ENCODE results near the gene KDF1.
A peak's percentile ranks its signal among the peaks of the same experiment; 100 is the strongest.

Gene KDF1

GRCh38 chr1:27000817-27001460, 40.7 kb upstream of the KDF1 start:
- no peak overlapping the region for H3K27ac ChIP-seq (ENCODE audit: low read length)

GRCh38 chr1:27000090-27000816, 40.0 kb upstream of the KDF1 start:
- peak overlapping the region; percentile 19; the same call in 1 of the 2 replicates for H3K4me3 ChIP-seq (ENCODE audit: low read length)
- H3K9ac ChIP-seq (ENCODE audit: low read depth, low read length): peak overlapping the region; percentile 68
- peaks cover 54% of the 10 kb centered on the region for H3K36me3 ChIP-seq (ENCODE audit: insufficient read depth, low read depth, low read length)
- H3K27me3 ChIP-seq (ENCODE audit: insufficient read depth, low read length): peaks cover 2% of the 10 kb centered on the region; the same call in 1 of the 2 replicates
- H3K27ac ChIP-seq (ENCODE audit: low read length): peak overlapping the region; percentile 67
- H3K9me3 ChIP-seq (ENCODE audit: insufficient read depth, low read depth, low read length): no peaks in the 10 kb centered on the region
- peaks cover 50% of the 10 kb centered on the region for H3K4me1 ChIP-seq (ENCODE audit: insufficient read depth, low read length)

More at GRCh38 chr1:27000817-27001460, 40.7 kb upstream of the KDF1 start:
- 0 out of 2 replicates have a peak overlapping the region, but pooled peaks have one; percentile 6 for H3K9ac ChIP-seq (ENCODE audit: low read depth, low read length)
- no peak overlapping the region for H3K4me3 ChIP-seq (ENCODE audit: low read length)
- peaks cover 56% of the 10 kb centered on the region for H3K36me3 ChIP-seq (ENCODE audit: insufficient read depth, low read depth, low read length)
- H3K27me3 ChIP-seq (ENCODE audit: insufficient read depth, low read length): no peaks in the 10 kb centered on the region
- H3K9me3 ChIP-seq (ENCODE audit: insufficient read depth, low read depth, low read length): no peaks in the 10 kb centered on the region
- H3K4me1 ChIP-seq (ENCODE audit: insufficient read depth, low read length): peaks cover 46% of the 10 kb centered on the region

- H3K36me3 ChIP-seq (ENCODE audit: insufficient read depth, low read depth, low read length): peaks cover 49% of the 10 kb centered on the region; the same call in 1 of the 2 replicates
- peak overlapping the region; percentile 19; the same call in 1 of the 2 replicates for H3K4me3 ChIP-seq (ENCODE audit: low read length)
- H3K27me3 ChIP-seq (ENCODE audit: insufficient read depth, low read length): peaks cover 10% of the 10 kb centered on the region
- peak overlapping the region; percentile 68 for H3K9ac ChIP-seq (ENCODE audit: low read depth, low read length)
- peak overlapping the region; percentile 73 for H3K27ac ChIP-seq (ENCODE audit: low read length)
- H3K4me1 ChIP-seq (ENCODE audit: insufficient read depth, low read length): peaks cover 47% of the 10 kb centered on the region
- H3K9me3 ChIP-seq (ENCODE audit: insufficient read depth, low read depth, low read length): no peaks in the 10 kb centered on the region
Measured at GRCh38 chr1:26999440-26999987, 39.2 kb upstream of the KDF1 start.

GRCh38 chr1:26998429-26999300, 38.4 kb upstream of the KDF1 start:
- Histone ChIP-seq H3K4me3 (ENCODE audit: low read length) (peak overlapping the region; percentile 44; the same call in 1 of the 2 replicates), H3K9me3 (ENCODE audit: insufficient read depth, low read depth, low read length) (no peaks in the 10 kb centered on the region), H3K27ac (ENCODE audit: low read length) (peak overlapping the region; percentile 73), H3K4me1 (ENCODE audit: insufficient read depth, low read length) (peaks cover 39% of the 10 kb centered on the region), H3K9ac (ENCODE audit: low read depth, low read length) (peak overlapping the region; percentile 63; the same call in 1 of the 2 replicates), H3K27me3 (ENCODE audit: insufficient read depth, low read length) (peaks cover 12% of the 10 kb centered on the region), H3K36me3 (ENCODE audit: insufficient read depth, low read depth, low read length) (peaks cover 40% of the 10 kb centered on the region; the same call in 1 of the 2 replicates)

DNA sequence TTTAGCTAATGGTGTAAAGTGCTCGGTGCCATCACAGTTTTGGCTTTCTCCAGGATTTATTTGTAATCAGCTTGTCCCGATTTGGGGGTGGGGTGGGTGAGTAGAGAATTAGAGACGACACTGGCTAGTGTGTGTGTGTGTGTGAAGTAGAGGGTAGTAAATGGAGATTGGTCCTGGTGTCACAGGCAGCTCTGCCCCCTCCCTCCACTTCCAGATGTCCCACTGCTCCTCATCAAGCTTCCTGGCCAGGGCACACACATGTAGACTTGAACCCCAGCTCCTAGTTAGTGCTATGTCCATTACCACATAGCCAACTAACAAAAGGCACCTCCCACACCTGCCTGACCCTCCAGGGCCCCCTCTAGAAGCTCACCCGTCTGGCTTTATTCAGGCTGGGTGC, 36.4 kb upstream of the KDF1 start:
- Histone ChIP-seq H3K4me1 (ENCODE audit: insufficient read depth, low read length) (peaks cover 40% of the 10 kb centered on the region), H3K4me3 (ENCODE audit: low read length) (0 out of 2 replicates have a peak overlapping the region, but pooled peaks have one; percentile 83)

DNA sequence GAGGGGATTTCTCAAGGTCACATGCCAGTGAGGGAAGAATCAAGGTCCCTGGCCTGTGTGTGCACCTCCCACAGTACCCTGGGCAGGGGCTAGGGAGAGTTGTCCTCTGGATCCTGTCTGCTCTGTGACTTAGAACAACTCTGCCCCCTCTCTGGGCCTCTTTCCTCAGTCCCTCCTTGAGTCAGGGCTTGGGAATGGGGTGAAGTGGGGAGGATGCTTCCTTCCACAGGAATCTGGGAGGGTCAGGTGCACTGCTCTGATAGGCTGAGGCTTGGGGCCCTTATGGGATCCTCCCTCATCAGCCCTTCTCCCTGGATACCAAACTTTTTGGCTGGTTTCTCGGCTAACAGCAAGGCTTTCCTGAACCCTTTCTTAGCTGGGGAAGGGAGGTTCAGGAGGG, 35.8 kb upstream of the KDF1 start:
- peak overlapping the region; percentile 83; the same call in 1 of the 2 replicates for H3K4me3 ChIP-seq (ENCODE audit: low read length)
- H3K9me3 ChIP-seq (ENCODE audit: insufficient read depth, low read depth, low read length): no peaks in the 10 kb centered on the region
- H3K36me3 ChIP-seq (ENCODE audit: insufficient read depth, low read depth, low read length): peaks cover 30% of the 10 kb centered on the region; the same call in 1 of the 2 replicates
- H3K4me1 ChIP-seq (ENCODE audit: insufficient read depth, low read length): peaks cover 43% of the 10 kb centered on the region
- H3K27me3 ChIP-seq (ENCODE audit: insufficient read depth, low read length): peaks cover 26% of the 10 kb centered on the region
- H3K9ac ChIP-seq (ENCODE audit: low read depth, low read length): 0 out of 2 replicates have a peak overlapping the region, but pooled peaks have one; percentile 33
- H3K27ac ChIP-seq (ENCODE audit: low read length): no peak overlapping the region

More for the DNA sequence above, 36.4 kb upstream of the KDF1 start:
- Histone ChIP-seq H3K27me3 (ENCODE audit: insufficient read depth, low read length) (peaks cover 21% of the 10 kb centered on the region), H3K27ac (ENCODE audit: low read length) (no peak overlapping the region), H3K36me3 (ENCODE audit: insufficient read depth, low read depth, low read length) (peaks cover 32% of the 10 kb centered on the region; the same call in 1 of the 2 replicates), H3K9ac (ENCODE audit: low read depth, low read length) (0 out of 2 replicates have a peak overlapping the region, but pooled peaks have one; percentile 33), H3K9me3 (ENCODE audit: insufficient read depth, low read depth, low read length) (no peaks in the 10 kb centered on the region)

DNA sequence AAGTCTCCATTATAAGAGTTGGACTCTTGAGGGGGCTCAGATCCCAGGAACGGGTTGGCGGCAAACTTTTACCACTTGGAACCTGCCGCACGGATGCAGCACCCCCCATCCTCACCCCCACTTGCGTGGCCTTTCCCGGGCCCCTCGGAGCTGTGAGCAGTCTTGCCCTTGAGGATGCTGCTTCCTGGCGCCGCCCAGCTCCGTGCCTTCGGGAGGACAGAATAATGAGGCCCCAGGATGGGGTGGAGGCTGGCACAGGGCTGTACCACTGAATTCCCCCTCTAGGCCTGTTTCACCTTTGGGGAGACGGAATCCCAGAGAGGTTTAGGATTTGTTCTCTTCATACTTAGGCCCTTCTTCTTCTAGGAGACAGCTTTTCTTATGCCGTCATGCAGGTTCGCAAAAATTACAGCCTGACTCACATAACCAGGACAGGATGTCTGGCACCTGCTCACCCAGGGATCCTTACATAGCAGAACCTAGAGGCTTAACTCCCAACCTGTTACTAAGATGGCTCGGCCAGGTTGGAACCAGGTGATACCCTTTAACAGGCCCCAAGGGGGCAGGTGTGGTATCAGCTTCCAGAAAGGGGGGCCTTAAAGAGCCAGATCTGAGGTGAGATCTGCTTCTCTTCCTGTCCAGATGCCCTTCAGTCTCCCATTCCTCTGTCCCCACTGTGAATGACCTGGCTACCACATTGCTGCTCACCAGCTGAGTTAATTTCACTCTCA, 34.7 kb upstream of the KDF1 start:
- Histone ChIP-seq H3K9ac (ENCODE audit: low read depth, low read length) (peak overlapping the region; percentile 84; the same call in 1 of the 2 replicates), H3K4me1 (ENCODE audit: insufficient read depth, low read length) (peaks cover 37% of the 10 kb centered on the region)

GRCh38 chr1:26994020-26994786, 33.9 kb upstream of the KDF1 start:
- H3K27me3 ChIP-seq (ENCODE audit: insufficient read depth, low read length): peaks cover 31% of the 10 kb centered on the region
- peaks cover 17% of the 10 kb centered on the region; the same call in 1 of the 2 replicates for H3K36me3 ChIP-seq (ENCODE audit: insufficient read depth, low read depth, low read length)
- no peak overlapping the region for H3K27ac ChIP-seq (ENCODE audit: low read length)
- H3K9ac ChIP-seq (ENCODE audit: low read depth, low read length): peak overlapping the region; percentile 84; the same call in 1 of the 2 replicates
- H3K4me1 ChIP-seq (ENCODE audit: insufficient read depth, low read length): peaks cover 32% of the 10 kb centered on the region
- H3K9me3 ChIP-seq (ENCODE audit: insufficient read depth, low read depth, low read length): no peaks in the 10 kb centered on the region
- peak overlapping the region; percentile 83 for H3K4me3 ChIP-seq (ENCODE audit: low read length)

More for the DNA sequence above, 34.7 kb upstream of the KDF1 start:
- Histone ChIP-seq H3K9me3 (ENCODE audit: insufficient read depth, low read depth, low read length) (no peaks in the 10 kb centered on the region), H3K36me3 (ENCODE audit: insufficient read depth, low read depth, low read length) (peaks cover 20% of the 10 kb centered on the region; the same call in 1 of the 2 replicates), H3K27me3 (ENCODE audit: insufficient read depth, low read length) (peaks cover 31% of the 10 kb centered on the region), H3K4me3 (ENCODE audit: low read length) (peak overlapping the region; percentile 83), H3K27ac (ENCODE audit: low read length) (no peak overlapping the region)

DNA sequence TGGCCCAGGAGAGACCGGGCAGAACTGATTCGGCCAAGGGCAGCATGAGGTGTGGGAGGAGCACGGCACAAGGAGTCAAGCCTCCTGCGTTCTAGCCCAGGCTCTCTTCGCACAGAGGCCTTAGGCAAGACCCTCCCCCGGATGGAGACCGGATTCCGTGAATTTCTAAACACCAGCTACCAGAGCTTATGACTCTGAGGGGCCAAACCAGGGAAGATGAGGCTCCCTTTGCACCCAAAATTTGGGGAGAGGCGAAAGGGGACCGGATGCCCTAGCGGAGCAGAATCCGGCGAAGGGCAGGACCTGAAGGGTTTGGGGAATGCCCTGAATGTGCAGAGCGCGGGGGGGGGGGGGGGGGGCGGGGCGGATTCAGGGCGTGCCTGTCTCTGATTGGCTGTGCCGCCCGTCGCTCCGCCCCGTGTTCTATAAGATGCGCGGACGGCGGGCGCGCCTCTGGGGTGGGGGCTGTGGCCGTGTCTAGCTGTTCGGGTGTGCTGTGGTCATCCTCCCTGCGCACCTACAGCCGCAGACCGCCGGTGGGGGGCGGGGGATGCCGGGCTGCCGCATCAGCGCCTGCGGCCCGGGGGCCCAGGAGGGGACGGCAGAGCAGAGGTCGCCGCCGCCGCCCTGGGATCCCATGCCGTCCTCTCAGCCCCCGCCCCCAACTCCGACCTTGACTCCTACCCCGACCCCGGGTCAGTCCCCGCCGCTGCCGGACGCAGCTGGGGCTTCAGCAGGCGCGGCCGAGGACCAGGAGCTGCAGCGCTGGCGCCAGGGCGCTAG, 33.2 kb upstream of the KDF1 start, which contains the start of gene TRNP1:
TRNP1 (plus strand) TSS at position 456 of the 783 bp plus-strand sequence; CDS start at position 551, 95 bp downstream.
- Histone ChIP-seq H3K27ac (ENCODE audit: low read length) (no peak within 1 kb of the TSS), H3K9ac (ENCODE audit: low read depth, low read length) (peak within 1 kb of the TSS; percentile 84; the same call in 1 of the 2 replicates), H3K4me3 (ENCODE audit: low read length) (peak within 1 kb of the TSS; percentile 83), H3K4me1 (ENCODE audit: insufficient read depth, low read length) (peaks cover 25% of the 10 kb centered on the region), H3K9me3 (ENCODE audit: insufficient read depth, low read depth, low read length) (no peaks in the 10 kb centered on the region), H3K36me3 (ENCODE audit: insufficient read depth, low read depth, low read length) (peaks cover 17% of the 10 kb centered on the region; the same call in 1 of the 2 replicates), H3K27me3 (ENCODE audit: insufficient read depth, low read length) (peaks cover 31% of the 10 kb centered on the region)
